Spinal cord (tissue), 10 donors: Measurements from ENCODE around the gene ASB12. TPM values are rescaled to one million over a fixed set of nuclear protein-coding genes. Genes with fewer than 3 reads are reported as not detected.

Experiments
- DNase-seq, 6 donors: peaks; one replicate each; pipeline versions ENCODE4 v3.0.0 to v3.0.0-alpha.2; 2013 to 2015; ENCODE audit warnings: low spot score in 6 of 6, low read depth in 4 of 6
- H3K27ac ChIP-seq: one replicate; pipeline ENCODE4 v1.5.1; 2013; ENCODE audit warnings: low read depth, low read length, control low read depth
- H3K27me3 ChIP-seq: one replicate; pipeline ENCODE4 v1.6.1; 2013; ENCODE audit warnings: low read length; ENCODE audit not compliant: control insufficient read depth, insufficient read depth
- H3K36me3 ChIP-seq: one replicate; pipeline ENCODE4 v1.6.1; 2013; ENCODE audit warnings: low read length; ENCODE audit not compliant: control insufficient read depth, insufficient read depth
- H3K4me1 ChIP-seq: one replicate; pipeline ENCODE4 v1.6.1; 2013; ENCODE audit warnings: low read length; ENCODE audit not compliant: control insufficient read depth, insufficient read depth
- H3K4me3 ChIP-seq: one replicate; pipeline ENCODE4 v1.5.1; 2013; ENCODE audit warnings: low read depth, low read length, control low read depth
- H3K9me3 ChIP-seq: one replicate; pipeline ENCODE4 v1.6.1; 2013; ENCODE audit warnings: low read length; ENCODE audit not compliant: control insufficient read depth, insufficient read depth
- WGBS: methylation state at CpG from one replicate; pipeline ENCODE4 v1.1.5; 2013; ENCODE audit warnings: missing lambda C conversion rate; ENCODE audit not compliant: insufficient coverage; 5-methylcytosine and 5-hydroxymethylcytosine counted together
- polyA plus RNA-seq, 2 donors: library from polyadenylated mRNA; unstranded; fragments of 120-200 nt; gene quantifications; one replicate each; pipeline ENCODE4 v1.2.1, GENCODE V29; 2013; ENCODE audit not compliant: insufficient read length in 2 of 2
- small RNA-seq: library from RNA; depleted of rRNA; stranded (forward); fragments of <200 nt; gene quantifications from one replicate; pipeline ENCODE3, GENCODE V24; 2014; ENCODE audit warnings: low replicate concordance
- total RNA-seq, 2 donors: library from RNA; depleted of rRNA in 1 of 2; stranded (reverse); fragments of 120-200 nt in 1 of 2; fragments of >200 nt in 1 of 2; gene quantifications; one replicate each; pipeline versions ENCODE4 v1.2.3 to v1.2.4, GENCODE V29; 2013 to 2014
- donor health status: healthy.

Gene ASB12
- total and polyA plus RNA-seq, 4 donors, result 0.22 to 1.2 (median 0.45) TPM

DNA sequence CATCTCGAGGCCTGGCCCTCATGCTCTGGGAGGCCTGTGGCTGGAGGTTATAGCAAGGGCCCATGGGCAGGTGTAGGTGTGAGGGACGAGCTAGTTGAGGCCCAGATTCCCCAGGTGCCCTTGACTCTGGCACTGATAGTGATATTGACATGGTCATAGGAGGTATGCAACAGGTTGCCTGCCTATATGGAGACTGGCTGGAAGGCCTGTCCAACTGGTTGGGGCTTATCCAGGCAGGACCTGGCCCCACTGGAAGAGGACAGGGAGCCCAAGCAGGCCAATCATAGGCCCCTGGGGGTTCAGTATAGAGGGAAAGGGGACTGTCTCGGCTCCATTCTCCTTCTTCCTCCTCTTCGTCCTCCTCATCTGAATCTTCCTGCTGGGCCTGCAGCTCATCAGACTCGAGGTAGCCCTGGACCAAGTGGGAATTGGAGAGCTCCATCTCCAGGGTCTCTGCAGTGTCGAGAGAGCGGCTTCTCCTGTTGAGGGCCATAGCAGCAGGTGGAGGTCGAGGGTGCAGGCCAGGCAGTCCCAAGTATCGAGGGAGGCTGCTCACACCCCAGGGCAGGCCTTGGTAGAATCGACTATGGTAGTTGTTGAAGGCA is 40.2 kb downstream of the ASB12 start:
- peaks cover 29% of the 10 kb centered on the region for H3K36me3 ChIP-seq
- H3K9me3 ChIP-seq, result no peaks in the 10 kb centered on the region
- 62% methylated on average over 8 of the region's 10 CpGs for WGBS
- no peak for DNase-seq
- H3K4me3 ChIP-seq, result no peak overlapping the region
- no peaks in the 10 kb centered on the region for H3K4me1 ChIP-seq
- H3K27ac ChIP-seq, result no peak overlapping the region
- no peaks in the 10 kb centered on the region for H3K27me3 ChIP-seq

DNA sequence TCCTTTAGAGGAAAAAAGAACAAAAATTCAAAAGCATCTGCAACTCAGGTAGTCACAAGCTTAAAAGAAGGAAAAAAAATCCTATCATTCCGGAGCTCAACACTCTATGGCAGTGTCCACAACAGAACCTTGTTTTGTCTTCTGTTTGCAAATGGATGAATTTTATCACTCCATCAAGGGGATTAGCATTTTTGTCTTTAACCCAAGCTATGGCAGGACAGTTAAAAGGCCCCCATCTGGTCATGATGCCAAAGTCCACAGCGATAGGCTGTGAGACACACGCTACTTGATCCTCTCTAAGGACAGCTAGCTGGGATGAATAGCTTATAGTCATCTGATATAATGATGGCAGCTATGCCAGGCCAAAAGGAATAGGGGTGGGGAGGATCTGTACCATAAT is 41.5 kb downstream of the ASB12 start:
- WGBS, result 82% methylated on average over 2 of the region's 3 CpGs

DNA sequence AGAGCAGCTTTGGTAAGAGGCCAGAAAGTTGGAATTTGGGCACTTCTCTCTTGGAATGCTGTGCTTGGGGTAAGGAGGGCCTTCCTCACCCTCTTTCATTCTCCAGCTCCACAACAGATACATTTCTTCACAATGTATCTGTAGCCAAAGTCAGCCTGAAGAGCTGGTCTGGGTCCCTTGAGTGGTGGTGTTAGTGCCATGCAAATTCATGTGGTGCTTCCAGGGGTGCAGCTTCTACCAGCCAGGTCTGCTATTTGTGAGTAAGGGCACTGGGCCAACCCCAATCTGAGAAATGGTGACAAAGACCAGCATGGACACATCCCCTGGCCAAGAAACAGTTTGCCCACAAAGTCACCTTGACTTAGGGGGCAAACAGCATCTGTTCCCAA is 42.7 kb downstream of the ASB12 start:
- Histone ChIP-seq H3K4me3 (no peak overlapping the region), H3K27me3 (no peaks in the 10 kb centered on the region), H3K4me1 (no peaks in the 10 kb centered on the region), H3K27ac (no peak overlapping the region), H3K9me3 (no peaks in the 10 kb centered on the region), H3K36me3 (peaks cover 29% of the 10 kb centered on the region)
- DNase-seq, result no peak

More for the DNA sequence above, 41.5 kb downstream of the ASB12 start:
- Histone ChIP-seq H3K27ac (no peak overlapping the region), H3K9me3 (no peaks in the 10 kb centered on the region), H3K27me3 (no peaks in the 10 kb centered on the region), H3K4me3 (no peak overlapping the region), H3K4me1 (no peaks in the 10 kb centered on the region), H3K36me3 (peaks cover 29% of the 10 kb centered on the region)
- no peak for DNase-seq

DNA sequence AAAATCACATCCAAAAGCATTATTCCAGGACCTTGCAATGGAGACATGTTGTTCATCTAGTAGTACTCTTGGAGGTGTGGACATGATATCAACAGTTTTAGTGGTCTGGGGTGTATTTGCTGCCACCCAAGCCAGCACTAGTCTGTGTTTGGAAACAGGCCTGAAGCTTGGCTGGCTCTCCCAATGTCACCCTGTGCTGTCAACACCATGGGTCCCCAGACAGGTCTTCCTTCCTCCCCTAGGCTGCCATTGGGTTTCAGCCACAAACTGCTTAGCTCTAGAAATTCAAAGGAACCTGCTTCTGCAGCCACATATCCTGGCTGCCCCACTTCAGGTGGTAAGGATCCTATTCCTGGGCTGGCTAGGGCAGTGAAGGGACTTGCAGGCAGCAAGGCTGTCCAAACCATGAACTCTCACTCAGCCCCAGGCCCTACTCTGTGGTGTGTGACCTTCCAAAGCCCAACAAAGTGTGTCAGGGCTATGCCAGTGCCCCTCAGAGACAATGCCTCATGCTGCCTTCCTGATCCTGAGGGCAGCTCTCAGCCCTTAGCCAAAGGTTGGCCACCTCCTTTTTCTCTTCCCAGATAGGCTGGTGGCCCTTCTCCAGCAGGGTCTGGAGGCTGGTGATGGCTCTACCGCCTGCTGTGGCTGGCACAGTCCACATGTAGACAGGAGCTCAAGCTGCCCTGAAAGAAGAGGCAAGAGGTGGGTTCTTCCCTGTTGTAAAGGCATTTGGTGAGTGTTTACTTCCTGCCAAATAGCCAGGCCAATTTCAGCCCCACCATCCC is 43.2 kb downstream of the ASB12 start:
- Histone ChIP-seq H3K27ac (no peak overlapping the region), H3K27me3 (no peaks in the 10 kb centered on the region), H3K4me1 (peaks cover 4% of the 10 kb centered on the region), H3K9me3 (no peaks in the 10 kb centered on the region), H3K36me3 (peaks cover 24% of the 10 kb centered on the region), H3K4me3 (no peak overlapping the region)
- DNase-seq, result no peak
- 71% methylated on average over 1 of the region's 1 CpG for WGBS

DNA sequence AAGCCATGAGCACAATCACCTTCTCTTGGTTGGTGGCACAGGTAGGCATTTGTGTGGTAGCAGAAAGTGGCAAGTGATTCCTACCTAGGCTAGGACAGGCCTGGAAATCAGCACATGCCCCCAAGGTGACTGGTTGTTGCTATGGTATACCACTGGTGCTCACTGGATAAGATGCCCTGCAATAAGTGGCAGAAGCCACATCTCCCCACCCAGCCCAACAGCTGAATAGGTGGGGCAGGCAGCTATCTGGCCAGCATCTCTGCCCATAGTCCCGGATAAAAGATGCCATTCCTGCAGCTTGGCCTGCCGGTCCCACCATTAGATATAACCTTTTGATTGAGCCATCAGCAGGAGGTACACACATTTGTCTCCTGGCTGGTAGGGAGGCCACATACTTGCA is 46.0 kb downstream of the ASB12 start:
- Histone ChIP-seq H3K27me3 (no peaks in the 10 kb centered on the region), H3K9me3 (no peaks in the 10 kb centered on the region), H3K4me3 (no peak overlapping the region), H3K36me3 (no peaks in the 10 kb centered on the region), H3K27ac (no peak overlapping the region), H3K4me1 (peaks cover 4% of the 10 kb centered on the region)
- DNase-seq, result no peak
- WGBS, result 20% methylated on average over 1 of the region's 2 CpGs

DNA sequence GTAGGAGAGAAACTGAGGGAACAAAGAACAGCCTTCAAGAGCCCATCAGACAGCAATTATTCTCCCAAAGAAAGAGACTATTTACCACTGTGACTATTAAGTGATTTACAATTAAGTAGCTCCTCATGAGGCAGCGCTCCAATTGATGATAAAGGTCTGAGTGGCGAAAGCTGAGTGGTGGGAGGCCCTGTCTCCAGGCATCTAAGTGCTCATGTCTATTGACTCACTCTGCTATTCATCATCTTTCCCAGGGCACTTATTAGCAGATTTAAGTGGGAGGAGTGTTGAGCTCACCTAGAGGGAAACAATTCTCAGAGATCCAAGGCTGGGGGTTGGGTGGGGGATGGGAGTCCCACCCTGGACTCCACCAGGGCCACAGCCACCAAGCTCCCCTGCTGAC is 48.2 kb downstream of the ASB12 start:
- peak in 1 of 6 donors; percentile 1 for DNase-seq
- Histone ChIP-seq H3K27me3 (no peaks in the 10 kb centered on the region), H3K9me3 (no peaks in the 10 kb centered on the region), H3K4me1 (peaks cover 4% of the 10 kb centered on the region), H3K36me3 (no peaks in the 10 kb centered on the region), H3K27ac (no peak overlapping the region), H3K4me3 (no peak overlapping the region)
- WGBS, result no CpG with 5 or more reads among the region's 2 CpGs

DNA sequence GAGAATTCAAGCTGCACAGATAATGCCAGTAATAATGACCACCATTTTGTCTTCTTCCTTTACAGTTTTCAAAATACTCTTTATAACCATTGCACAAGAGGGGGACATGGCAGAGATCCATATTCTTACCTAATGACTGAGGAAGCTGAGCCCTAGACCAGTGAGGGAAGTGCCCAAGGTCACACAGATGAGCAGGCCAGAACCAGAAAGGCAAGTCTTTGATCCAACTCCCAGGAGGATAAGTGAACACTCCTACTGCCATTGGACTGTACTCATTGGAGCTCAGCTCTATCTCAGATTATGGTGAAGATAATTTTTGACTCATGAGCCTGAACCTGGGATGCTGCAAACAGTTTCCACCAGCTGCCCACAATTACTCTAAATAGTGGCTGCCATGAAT is 53.5 kb downstream of the ASB12 start:
- H3K4me3 ChIP-seq, result no peak overlapping the region
- DNase-seq, result no peak
- no peaks in the 10 kb centered on the region for H3K9me3 ChIP-seq

More for the DNA sequence above, 53.5 kb downstream of the ASB12 start:
- Histone ChIP-seq H3K36me3 (no peaks in the 10 kb centered on the region), H3K4me1 (no peaks in the 10 kb centered on the region), H3K27me3 (no peaks in the 10 kb centered on the region), H3K27ac (no peak overlapping the region)

Small RNAs within 50 kb of the gene (small RNA-seq; reads per million reads assigned to genes)
- gene RN7SL799P, result not detected

Other genes with a start within 250 kb of the ASB12 start
- gene AMER1, start 24.9 kb downstream of the ASB12 start, total RNA-seq, result 10 to 100 TPM in 1 of 2 donors, 1 to 10 TPM in 1; 7.5 to 11.4 TPM
- 10 to 100 TPM; 10.6 to 11.7 TPM for gene AMER1, start 24.9 kb downstream of the ASB12 start, polyA plus RNA-seq
- 1 to 10 TPM; 4.0 to 4.5 TPM for gene MTMR8, start 164.8 kb upstream of the ASB12 start, total RNA-seq
- 1 to 10 TPM; 1.5 to 1.9 TPM for gene MTMR8, start 164.8 kb upstream of the ASB12 start, polyA plus RNA-seq